Skeletal muscle satellite cell (primary cell): ENCODE data around the gene SLC8A3.

Experiments used
- H3K27me3 ChIP-seq: 2 replicates; pipeline ENCODE4 v1.7.0; 2013; ENCODE audit warnings: low read length; ENCODE audit not compliant: control insufficient read depth, insufficient read depth
- H3K36me3 ChIP-seq: 2 replicates; pipeline ENCODE4 v1.7.0; 2013; ENCODE audit warnings: mild to moderate bottlenecking, control low read depth, low read length; ENCODE audit not compliant: insufficient read depth
- H3K4me1 ChIP-seq: 2 replicates; pipeline ENCODE4 v1.7.0; 2013; ENCODE audit warnings: low read length; ENCODE audit not compliant: control insufficient read depth, insufficient read depth
- H3K4me2 ChIP-seq: 2 replicates; pipeline ENCODE4 v1.7.0; 2013; ENCODE audit warnings: mild to moderate bottlenecking, low read length
- H3K4me3 ChIP-seq: 2 replicates; pipeline ENCODE4 v1.7.0; 2013; ENCODE audit warnings: low read length
- H3K9ac ChIP-seq: 2 replicates; pipeline ENCODE4 v1.7.0; 2013; ENCODE audit warnings: mild to moderate bottlenecking, low read depth, low read length, moderate library complexity
- H3K9me3 ChIP-seq: replicated peaks from 2 replicates; pipeline ENCODE4 v1.7.0; 2013; ENCODE audit warnings: mild to moderate bottlenecking, control low read depth, low read length

SLC8A3 gene

DNA sequence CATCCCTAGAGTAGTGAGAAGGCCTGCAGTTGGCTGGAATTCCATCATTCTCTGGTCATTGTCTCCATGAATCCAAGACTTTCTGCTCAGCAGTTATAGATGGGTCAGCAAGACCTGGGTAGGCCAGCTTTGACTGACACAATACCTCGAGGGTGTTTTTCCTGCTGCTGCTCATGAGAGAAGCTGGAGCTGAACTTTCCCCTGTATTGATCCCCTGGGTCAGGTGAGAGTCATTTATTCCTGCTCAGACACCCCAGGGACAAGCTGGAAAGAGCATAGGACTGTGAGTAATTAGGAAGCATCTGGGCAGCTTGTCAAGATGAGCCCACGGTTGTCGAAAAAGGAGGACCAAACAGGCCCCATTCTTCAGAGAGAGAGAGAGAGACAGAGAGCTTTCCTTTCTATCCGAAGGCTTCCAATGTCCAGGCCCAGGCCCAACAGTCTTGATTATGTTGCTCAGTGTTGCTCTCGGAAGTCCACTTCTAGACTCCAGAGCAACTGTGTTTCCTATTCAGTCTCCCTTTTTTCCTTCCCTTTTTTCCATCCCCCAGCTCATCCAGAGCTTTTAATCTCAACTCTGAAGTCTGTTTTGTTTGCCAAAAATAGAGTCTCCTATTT, 131.1 kb downstream of the SLC8A3 start:
- no peaks in the 10 kb centered on the region for H3K4me1 ChIP-seq
- no peaks in the 10 kb centered on the region for H3K27me3 ChIP-seq
- H3K9me3 ChIP-seq, result no peaks in the 10 kb centered on the region
- no peak overlapping the region for H3K4me2 ChIP-seq
- H3K36me3 ChIP-seq, result no peaks in the 10 kb centered on the region
- no peak overlapping the region for H3K9ac ChIP-seq
- no peak overlapping the region for H3K4me3 ChIP-seq

DNA sequence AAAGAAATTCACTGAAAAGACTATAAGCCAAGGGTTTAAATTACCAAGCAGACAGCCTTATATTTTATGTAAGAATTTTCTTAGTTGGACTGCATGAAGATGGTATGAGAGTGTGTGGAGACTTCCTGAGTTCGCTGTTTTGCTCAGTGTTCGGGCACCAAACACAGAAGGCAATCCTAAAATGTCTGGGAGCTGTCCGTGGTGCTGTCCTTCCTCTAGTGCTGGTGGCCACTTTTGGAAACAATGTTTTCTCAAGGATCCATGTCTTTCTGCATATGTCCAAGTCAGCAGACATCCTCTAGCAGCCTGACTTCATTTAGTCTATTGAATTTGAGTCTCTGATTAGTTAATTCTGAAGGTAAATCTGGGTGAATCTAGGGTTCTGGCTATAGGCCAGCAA, 135.8 kb downstream of the SLC8A3 start:
- Histone ChIP-seq H3K9ac (no peak overlapping the region), H3K27me3 (no peaks in the 10 kb centered on the region), H3K4me3 (no peak overlapping the region), H3K36me3 (no peaks in the 10 kb centered on the region), H3K4me1 (no peaks in the 10 kb centered on the region), H3K4me2 (no peak overlapping the region), H3K9me3 (no peaks in the 10 kb centered on the region)

- Histone ChIP-seq H3K9ac (no peak overlapping the region), H3K4me2 (no peak overlapping the region), H3K36me3 (no peaks in the 10 kb centered on the region), H3K4me1 (no peaks in the 10 kb centered on the region), H3K27me3 (no peaks in the 10 kb centered on the region), H3K4me3 (no peak overlapping the region), H3K9me3 (no peaks in the 10 kb centered on the region)
Measured at GRCh38 chr14:70050136-70050535, 138.6 kb downstream of the SLC8A3 start.

GRCh38 chr14:70049605-70050004, 139.1 kb downstream of the SLC8A3 start:
- no peaks in the 10 kb centered on the region for H3K27me3 ChIP-seq
- no peaks in the 10 kb centered on the region for H3K9me3 ChIP-seq
- H3K9ac ChIP-seq, result no peak overlapping the region
- no peaks in the 10 kb centered on the region for H3K4me1 ChIP-seq
- H3K36me3 ChIP-seq, result no peaks in the 10 kb centered on the region
- H3K4me3 ChIP-seq, result no peak overlapping the region
- H3K4me2 ChIP-seq, result no peak overlapping the region

DNA sequence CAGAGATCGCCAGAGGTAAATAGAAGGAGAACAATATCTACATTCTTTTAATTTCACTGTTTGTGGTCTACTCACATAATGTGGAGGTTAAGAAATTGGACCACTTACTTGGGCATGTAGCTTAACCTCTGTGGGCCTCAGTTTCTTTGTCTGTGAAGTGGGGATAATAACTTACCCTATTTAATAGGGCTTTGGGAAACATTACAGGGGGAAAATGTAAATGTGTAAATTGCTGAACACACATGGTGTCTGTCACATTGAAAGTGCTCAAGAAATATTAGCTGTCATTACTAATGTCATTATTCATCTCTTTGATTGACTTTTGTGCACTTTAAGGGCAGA, 140.5 kb downstream of the SLC8A3 start:
- no peaks in the 10 kb centered on the region for H3K36me3 ChIP-seq
- no peak overlapping the region for H3K4me2 ChIP-seq
- H3K4me1 ChIP-seq, result no peaks in the 10 kb centered on the region
- H3K9ac ChIP-seq, result no peak overlapping the region
- no peak overlapping the region for H3K4me3 ChIP-seq
- H3K9me3 ChIP-seq, result no peaks in the 10 kb centered on the region
- no peaks in the 10 kb centered on the region for H3K27me3 ChIP-seq

- H3K4me3 ChIP-seq, result no peak overlapping the region
- no peaks in the 10 kb centered on the region for H3K9me3 ChIP-seq
- no peak overlapping the region for H3K9ac ChIP-seq
- no peaks in the 10 kb centered on the region for H3K4me1 ChIP-seq
- no peaks in the 10 kb centered on the region for H3K27me3 ChIP-seq
- H3K4me2 ChIP-seq, result no peak overlapping the region
- no peaks in the 10 kb centered on the region for H3K36me3 ChIP-seq
Measured at GRCh38 chr14:70047598-70048312, 141.0 kb downstream of the SLC8A3 start.

GRCh38 chr14:70045844-70046535, 142.8 kb downstream of the SLC8A3 start:
- no peaks in the 10 kb centered on the region for H3K9me3 ChIP-seq
- H3K27me3 ChIP-seq, result peaks cover 7% of the 10 kb centered on the region
- H3K4me2 ChIP-seq, result no peak overlapping the region
- H3K36me3 ChIP-seq, result no peaks in the 10 kb centered on the region
- H3K9ac ChIP-seq, result no peak overlapping the region
- H3K4me1 ChIP-seq, result no peaks in the 10 kb centered on the region
- H3K4me3 ChIP-seq, result no peak overlapping the region

GRCh38 chr14:70045310-70045709, 143.4 kb downstream of the SLC8A3 start:
- no peaks in the 10 kb centered on the region for H3K36me3 ChIP-seq

GRCh38 chr14:70043001-70043400, 145.8 kb downstream of the SLC8A3 start:
- no peak overlapping the region for H3K4me2 ChIP-seq
- no peak overlapping the region for H3K9ac ChIP-seq

More at GRCh38 chr14:70045310-70045709, 143.4 kb downstream of the SLC8A3 start:
- Histone ChIP-seq H3K4me1 (no peaks in the 10 kb centered on the region), H3K4me2 (no peak overlapping the region), H3K27me3 (peaks cover 12% of the 10 kb centered on the region), H3K9me3 (no peaks in the 10 kb centered on the region), H3K4me3 (no peak overlapping the region), H3K9ac (no peak overlapping the region)

DNA sequence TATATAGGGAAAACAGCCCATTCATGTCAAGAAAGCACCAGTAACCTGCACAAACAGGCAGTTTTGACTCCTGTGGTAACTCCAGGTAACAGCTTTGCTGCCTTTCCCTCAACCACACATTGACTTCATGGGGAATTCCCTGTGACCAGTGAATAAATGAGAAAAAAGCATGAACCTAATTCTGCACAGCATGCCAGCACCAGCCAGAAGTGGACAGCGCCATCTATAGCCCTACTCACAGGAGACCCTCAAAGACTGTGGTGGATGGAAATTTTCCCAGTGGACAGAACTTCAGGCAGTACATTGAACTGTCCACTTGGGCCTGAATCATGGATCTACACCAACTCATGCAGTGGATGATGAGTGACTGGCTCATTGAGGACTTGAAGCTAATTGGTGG, 152.1 kb downstream of the SLC8A3 start:
- no peaks in the 10 kb centered on the region for H3K36me3 ChIP-seq
- H3K27me3 ChIP-seq, result peaks cover 12% of the 10 kb centered on the region

More at GRCh38 chr14:70043001-70043400, 145.8 kb downstream of the SLC8A3 start:
- Histone ChIP-seq H3K4me3 (no peak overlapping the region), H3K27me3 (peaks cover 16% of the 10 kb centered on the region), H3K36me3 (no peaks in the 10 kb centered on the region), H3K4me1 (no peaks in the 10 kb centered on the region), H3K9me3 (no peaks in the 10 kb centered on the region)

DNA sequence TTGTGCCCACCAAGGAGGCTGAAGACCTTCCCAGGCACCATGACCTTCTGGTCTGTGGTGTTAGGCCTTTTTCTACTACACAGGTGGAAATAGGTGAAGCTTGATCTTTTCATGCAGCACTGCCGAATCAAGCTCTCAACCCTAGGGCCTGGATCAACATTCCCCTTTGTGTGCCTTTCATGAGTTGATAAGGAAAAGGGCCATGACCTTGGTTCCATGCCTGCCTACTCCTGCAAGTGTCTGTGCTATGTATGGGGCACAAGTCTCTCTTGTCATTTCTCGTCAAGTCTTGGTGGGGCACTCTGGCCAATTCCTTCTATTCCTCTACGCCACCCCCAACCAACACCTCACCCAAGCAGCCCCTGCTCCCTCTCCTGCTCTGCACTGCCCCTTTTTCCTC, 154.5 kb downstream of the SLC8A3 start:
- Histone ChIP-seq H3K9ac (no peak overlapping the region), H3K36me3 (no peaks in the 10 kb centered on the region), H3K4me3 (no peak overlapping the region), H3K4me1 (peaks cover 3% of the 10 kb centered on the region), H3K27me3 (no peaks in the 10 kb centered on the region), H3K9me3 (no peaks in the 10 kb centered on the region), H3K4me2 (no peak overlapping the region)

More for the DNA sequence above, 152.1 kb downstream of the SLC8A3 start:
- H3K4me2 ChIP-seq, result no peak overlapping the region
- no peaks in the 10 kb centered on the region for H3K9me3 ChIP-seq
- H3K4me3 ChIP-seq, result no peak overlapping the region
- peaks cover 3% of the 10 kb centered on the region for H3K4me1 ChIP-seq
- H3K9ac ChIP-seq, result no peak overlapping the region
